Uterine smooth muscle cell (primary cell): ENCODE results near the gene PCDHB10. TPM values are rescaled to one million over a fixed set of nuclear protein-coding genes. Genes with fewer than 3 reads are reported as not detected.

Experiments
- total RNA-seq: library from RNA; depleted of rRNA; stranded (reverse); fragments of >200 nt; gene quantifications from 2 replicates; pipeline ENCODE4 v1.2.3, GENCODE V29; 2014

Gene PCDHB10
- 0.11 and 0.12 TPM in 2 replicates for total RNA-seq

DNA sequence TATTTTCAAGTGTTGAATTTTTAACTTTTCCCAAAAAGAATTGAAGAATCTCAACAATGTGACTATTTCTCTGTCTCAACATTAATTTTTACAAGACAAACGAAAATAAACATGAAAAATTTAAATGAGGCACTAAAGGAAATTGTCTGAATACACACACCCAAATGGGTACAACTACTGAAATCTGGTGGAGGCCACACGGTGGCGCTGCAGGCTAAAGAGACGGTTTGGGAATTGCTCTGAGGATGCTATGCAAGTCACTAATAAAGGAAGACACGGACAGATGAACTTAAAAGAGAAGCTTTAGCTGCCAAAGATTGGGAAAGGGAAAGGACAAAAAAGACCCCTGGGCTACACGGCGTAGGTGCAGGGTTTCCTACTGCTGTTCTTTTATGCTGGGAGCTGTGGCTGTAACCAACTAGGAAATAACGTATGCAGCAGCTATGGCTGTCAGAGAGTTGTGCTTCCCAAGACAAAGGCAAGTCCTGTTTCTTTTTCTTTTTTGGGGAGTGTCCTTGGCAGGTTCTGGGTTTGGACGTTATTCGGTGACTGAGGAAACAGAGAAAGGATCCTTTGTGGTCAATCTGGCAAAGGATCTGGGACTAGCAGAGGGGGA is at the start of gene PCDHB10:
PCDHB10 (plus strand) TSS at position 244 of the 616 bp plus-strand sequence; CDS start at position 444, 200 bp downstream.

GRCh38 chr5:141149812-141150211 is 42.3 kb upstream of the PCDHB10 start, which contains the start of gene PCDHB6:
Gene PCDHB6 (plus strand): TSS chr5:141150057. CDS start chr5:141150258, 201 bp downstream.

GRCh38 chr5:141172381-141173204 is 19.6 kb upstream of the PCDHB10 start, which contains the start of gene PCDHB7:
Gene PCDHB7 (plus strand): TSS chr5:141172644. CDS start chr5:141172836, 192 bp downstream.

GRCh38 chr5:141177577-141178191 is 14.5 kb upstream of the PCDHB10 start, which contains the start of gene PCDHB8:
Gene PCDHB8 (plus strand): TSS chr5:141177790. CDS start chr5:141178035, 245 bp downstream.

DNA sequence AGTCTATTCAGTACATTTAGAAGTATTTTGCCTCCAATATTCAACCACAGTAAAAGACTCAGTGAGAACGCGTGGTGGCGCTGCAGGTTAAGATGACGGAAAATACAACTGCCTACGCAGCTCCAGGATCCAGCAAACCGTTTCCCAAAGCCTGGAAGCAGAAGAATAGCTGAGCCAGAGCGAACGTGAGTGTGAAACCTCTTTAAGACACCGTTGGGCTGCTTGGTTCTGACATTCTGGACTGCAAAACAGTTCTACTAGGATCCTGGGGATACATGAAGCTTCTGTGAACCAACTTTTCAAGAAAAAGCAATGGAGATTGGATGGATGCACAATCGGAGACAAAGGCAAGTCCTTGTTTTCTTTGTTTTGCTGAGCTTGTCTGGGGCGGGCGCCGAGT is 9.9 kb upstream of the PCDHB10 start, which contains the start of gene PCDHB16:
PCDHB16 (plus strand) TSS at position 140 of the 400 bp plus-strand sequence; CDS start at position 313, 173 bp downstream.

DNA sequence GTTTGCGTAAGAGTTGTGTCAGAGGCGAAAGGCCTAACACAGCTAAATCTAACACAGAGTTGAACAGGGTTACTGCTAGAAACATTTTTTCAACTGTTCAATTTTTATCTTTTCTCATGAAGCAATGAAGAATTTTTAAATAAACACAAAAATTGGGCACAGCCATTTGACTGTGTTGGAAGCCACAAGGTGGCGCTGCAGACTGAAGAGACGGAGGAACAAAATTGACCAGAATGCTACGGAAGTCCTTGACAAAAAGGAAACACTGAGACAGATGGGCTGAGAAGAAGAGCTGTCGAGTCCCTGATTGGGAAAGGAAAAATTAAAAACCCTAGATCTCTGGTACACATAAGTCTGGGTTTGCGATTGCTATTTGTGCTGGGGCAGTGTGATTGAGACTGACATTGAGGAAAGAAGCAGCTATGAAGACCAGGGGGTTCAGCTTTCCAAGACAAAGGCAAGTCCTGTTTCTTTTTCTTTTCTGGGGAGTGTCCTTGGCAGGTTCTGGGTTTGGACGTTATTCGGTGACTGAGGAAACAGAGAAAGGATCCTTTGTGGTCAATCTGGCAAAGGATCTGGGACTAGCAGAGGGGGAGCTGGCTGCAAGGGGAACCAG is 5.1 kb upstream of the PCDHB10 start, which contains the start of gene PCDHB9:
PCDHB9 (plus strand) TSS at position 265 of the 616 bp plus-strand sequence; CDS start at position 423, 158 bp downstream.

GRCh38 chr5:141199359-141200235 is 7.4 kb downstream of the PCDHB10 start, which contains the start of gene PCDHB11:
Gene PCDHB11 (plus strand): TSS chr5:141199627. CDS start chr5:141199775, 148 bp downstream.

DNA sequence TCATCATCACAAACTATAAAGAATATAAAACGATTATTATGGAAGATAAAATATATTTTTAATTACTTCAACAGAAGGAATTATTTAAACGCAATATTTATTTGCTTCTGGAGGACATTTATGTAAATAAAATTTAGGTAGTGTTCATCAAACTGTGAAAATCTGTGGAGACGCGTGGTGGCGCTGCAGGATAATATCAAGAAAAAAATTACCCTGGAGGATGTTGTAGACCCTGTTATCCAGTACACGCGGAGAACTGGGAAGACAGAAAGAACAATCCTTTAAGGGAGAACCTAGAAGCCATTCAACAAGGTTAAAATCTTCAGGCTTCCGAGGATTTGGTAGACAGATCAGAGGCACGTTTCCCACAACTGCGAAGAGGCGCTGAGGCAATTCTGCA is 16.3 kb downstream of the PCDHB10 start, which contains the start of gene PCDHB12:
PCDHB12 (plus strand) TSS at position 242 of the 400 bp plus-strand sequence. CDS start 189 bp downstream, outside the sequence.

GRCh38 chr5:141213656-141214339 is 21.6 kb downstream of the PCDHB10 start, which contains the start of gene PCDHB13:
Gene PCDHB13 (plus strand): TSS chr5:141213919. CDS start chr5:141214124, 205 bp downstream.

GRCh38 chr5:141223112-141223783 is 31.1 kb downstream of the PCDHB10 start, which contains the start of gene PCDHB14:
Gene PCDHB14 (plus strand): TSS chr5:141223343. CDS start chr5:141223506, 163 bp downstream.

Other genes starting within 250 kb of the PCDHB10 start
- 0.55 and 1.9 TPM in 2 replicates for gene PCDHAC2, start 225.9 kb upstream of the PCDHB10 start, total RNA-seq
- not detected in 2 replicates for gene PCDHB1, start 141.0 kb upstream of the PCDHB10 start, total RNA-seq
- 0.55 and 2.0 TPM in 2 replicates for gene PCDHB2, start 97.7 kb upstream of the PCDHB10 start, total RNA-seq
- gene PCDHB3, start 91.9 kb upstream of the PCDHB10 start, total RNA-seq = 0.75 and 0.77 TPM in 2 replicates
- under 0.01 and 0.12 TPM in 2 replicates for gene PCDHB4, start 70.5 kb upstream of the PCDHB10 start, total RNA-seq
- 0.22 and 0.50 TPM in 2 replicates for gene PCDHB5, start 57.1 kb upstream of the PCDHB10 start, total RNA-seq
- under 0.01 TPM in 2 replicates for gene PCDHB6, start 42.3 kb upstream of the PCDHB10 start, total RNA-seq
- gene PCDHB7, start 19.7 kb upstream of the PCDHB10 start, total RNA-seq = 0.11 and 0.12 TPM in 2 replicates
- gene PCDHB8, start 14.6 kb upstream of the PCDHB10 start, total RNA-seq = 0.11 and 0.25 TPM in 2 replicates
- 0.12 and 0.33 TPM in 2 replicates for gene PCDHB16, start 10.0 kb upstream of the PCDHB10 start, total RNA-seq
- gene PCDHB9, start 5.2 kb upstream of the PCDHB10 start, total RNA-seq = under 0.01 TPM in 2 replicates
- gene PCDHB11, start 7.3 kb downstream of the PCDHB10 start, total RNA-seq = under 0.01 TPM in 1 of 2 replicates, not detected in the other
- under 0.01 and 0.12 TPM in 2 replicates for gene PCDHB12, start 16.4 kb downstream of the PCDHB10 start, total RNA-seq
- under 0.01 and 0.12 TPM in 2 replicates for gene PCDHB13, start 21.6 kb downstream of the PCDHB10 start, total RNA-seq
- gene PCDHB14, start 31.0 kb downstream of the PCDHB10 start, total RNA-seq = 0.11 and 0.12 TPM in 2 replicates
- gene PCDHB15, start 53.0 kb downstream of the PCDHB10 start, total RNA-seq = under 0.01 and 0.37 TPM in 2 replicates
- 0.50 and 0.66 TPM in 2 replicates for gene SLC25A2, start 111.7 kb downstream of the PCDHB10 start, total RNA-seq
- gene TAF7, start 128.4 kb downstream of the PCDHB10 start, total RNA-seq = 86.1 and 88.3 TPM in 2 replicates
- gene PCDHGA1, start 138.2 kb downstream of the PCDHB10 start, total RNA-seq = 0.22 and 0.62 TPM in 2 replicates
- gene PCDHGA2, start 146.4 kb downstream of the PCDHB10 start, total RNA-seq = 0.89 and 2.2 TPM in 2 replicates
- gene PCDHGA3, start 151.5 kb downstream of the PCDHB10 start, total RNA-seq = 0.22 and 0.87 TPM in 2 replicates
- gene PCDHGB1, start 157.7 kb downstream of the PCDHB10 start, total RNA-seq = 0.44 and 1.2 TPM in 2 replicates
- gene PCDHGA4, start 162.7 kb downstream of the PCDHB10 start, total RNA-seq = 2.2 and 5.2 TPM in 2 replicates
- 1.2 and 1.7 TPM in 2 replicates for gene PCDHGB2, start 167.6 kb downstream of the PCDHB10 start, total RNA-seq
- gene PCDHGA5, start 171.8 kb downstream of the PCDHB10 start, total RNA-seq = 0.55 and 0.87 TPM in 2 replicates
- 2.3 and 4.2 TPM in 2 replicates for gene PCDHGB3, start 177.9 kb downstream of the PCDHB10 start, total RNA-seq
- 1.7 and 3.2 TPM in 2 replicates for gene PCDHGA6, start 181.5 kb downstream of the PCDHB10 start, total RNA-seq
- 1.3 and 4.0 TPM in 2 replicates for gene PCDHGA7, start 190.4 kb downstream of the PCDHB10 start, total RNA-seq
- gene PCDHGB4, start 195.3 kb downstream of the PCDHB10 start, total RNA-seq = 11.3 and 20.9 TPM in 2 replicates
- gene PCDHGA8, start 200.3 kb downstream of the PCDHB10 start, total RNA-seq = 1.1 and 2.4 TPM in 2 replicates
- gene PCDHGB5, start 205.6 kb downstream of the PCDHB10 start, total RNA-seq = 16.2 and 25.0 TPM in 2 replicates
- gene PCDHGA9, start 210.4 kb downstream of the PCDHB10 start, total RNA-seq = 4.0 and 4.2 TPM in 2 replicates
- gene PCDHGB6, start 215.7 kb downstream of the PCDHB10 start, total RNA-seq = 2.4 and 2.9 TPM in 2 replicates
- 4.9 and 5.2 TPM in 2 replicates for gene PCDHGA10, start 220.6 kb downstream of the PCDHB10 start, total RNA-seq
- 6.0 and 7.4 TPM in 2 replicates for gene PCDHGB7, start 225.3 kb downstream of the PCDHB10 start, total RNA-seq
- gene PCDHGA11, start 228.7 kb downstream of the PCDHB10 start, total RNA-seq = 11.7 and 13.6 TPM in 2 replicates
- gene PCDHGA12, start 238.2 kb downstream of the PCDHB10 start, total RNA-seq = 15.5 and 21.5 TPM in 2 replicates